ENCODE measurements around the gene PRR11. TPM values are rescaled to one million over a fixed set of nuclear protein-coding genes. Genes with fewer than 3 reads are reported as not detected.

Gene PRR11
- polyA plus RNA-seq, 3 donors = 1.1 to 3.9 (median 1.7) TPM

DNA sequence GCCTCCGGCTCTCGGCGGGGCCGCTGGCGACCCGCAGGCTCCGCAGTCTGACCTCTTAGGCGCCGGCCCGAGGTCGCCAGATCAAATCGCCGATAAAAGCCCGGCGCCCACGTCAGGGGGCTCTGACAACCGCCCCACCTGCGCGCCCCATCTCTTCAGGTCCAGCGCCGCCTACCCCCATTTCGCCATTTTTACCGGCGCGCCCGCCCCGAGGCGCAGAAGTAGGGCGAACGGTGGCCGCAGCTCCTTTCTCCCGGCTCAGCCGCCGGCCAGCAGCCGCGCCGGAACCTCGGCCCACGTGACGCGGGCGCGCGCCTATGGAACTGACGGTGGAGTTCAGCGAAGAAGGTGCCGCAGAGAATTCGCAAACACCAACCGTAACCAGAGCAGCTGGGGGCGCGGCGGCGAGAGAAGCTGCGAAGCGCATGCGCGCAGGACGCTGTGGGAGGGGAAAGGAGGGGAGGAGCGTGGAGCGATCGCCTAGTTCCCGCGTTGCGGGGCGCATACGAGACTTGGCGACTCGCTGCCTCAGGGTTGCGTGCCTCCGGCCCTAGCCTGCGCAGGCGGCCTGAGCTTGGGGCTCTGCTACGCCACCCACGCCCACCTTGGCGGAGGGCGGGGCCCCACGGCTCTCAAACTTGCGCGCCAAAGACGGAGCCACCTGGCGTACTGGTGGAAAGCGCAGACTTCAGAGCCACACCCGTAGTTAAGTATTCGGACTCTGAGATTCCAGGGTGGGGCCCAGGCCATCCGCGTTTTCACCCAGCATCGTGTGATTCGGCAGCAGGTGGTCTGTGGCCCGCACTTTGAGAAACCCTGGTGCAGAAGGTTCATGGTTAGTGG lies 48.9 kb upstream of the PRR11 start, which contains the start of gene TRIM37:
Gene TRIM37, minus strand, starts transcription at position 418 of the 843 bp plus-strand sequence. CDS start 419 bp downstream, outside the sequence.
- Histone ChIP-seq H3K36me3 (replicated peaks in 1 of 2; ENCODE audit: control insufficient read depth in 1 of 2, insufficient read depth in 2 of 2, low read length in 2 of 2) (peaks cover 9 to 11% of the 10 kb centered on the region in 2 donors), H3K4me1 (ENCODE audit: control insufficient read depth in 1 of 2, insufficient read depth in 2 of 2, low read length in 2 of 2) (peaks cover 14 to 23% of the 10 kb centered on the region in 2 donors), H2AFZ (ENCODE audit: insufficient read depth, low read depth, low read length, poor library complexity, severe bottlenecking) (peak within 1 kb of the TSS; percentile 99), H3K27ac (ENCODE audit: low read depth in 1 of 2, low read length in 2 of 2) (peak within 1 kb of the TSS; percentile 87 to 90), H3K4me3 (replicated peaks in 1 of 3; ENCODE audit: low read depth in 2 of 3, low read length in 3 of 3) (peak within 1 kb of the TSS; percentile 76 to 94 (median 90)), H3K4me2 (replicated peaks; ENCODE audit: extremely low read depth, low read length, poor library complexity, severe bottlenecking) (peak within 1 kb of the TSS; percentile 80), H3K27me3 (ENCODE audit: control insufficient read depth in 2 of 2, insufficient read depth in 2 of 2, low read length in 2 of 2) (no peaks in the 10 kb centered on the region), H3K9ac (ENCODE audit: insufficient read depth, low read length, poor library complexity, severe bottlenecking) (peak within 1 kb of the TSS; percentile 91), H3K79me2 (ENCODE audit: insufficient read depth, low read length) (peaks cover 29% of the 10 kb centered on the region), H3K9me3 (replicated peaks in 1 of 2; ENCODE audit: control insufficient read depth in 1 of 2, insufficient read depth in 1 of 2, low read length in 2 of 2) (no peaks in the 10 kb centered on the region), H4K20me1 (ENCODE audit: insufficient read depth, low read length) (no peaks in the 10 kb centered on the region)
- H3K27me3 Mint-ChIP-seq (ENCODE audit: low read depth in 3 of 3) = no peaks in the 10 kb centered on the region
- TF ChIP-seq, protein P1, sequence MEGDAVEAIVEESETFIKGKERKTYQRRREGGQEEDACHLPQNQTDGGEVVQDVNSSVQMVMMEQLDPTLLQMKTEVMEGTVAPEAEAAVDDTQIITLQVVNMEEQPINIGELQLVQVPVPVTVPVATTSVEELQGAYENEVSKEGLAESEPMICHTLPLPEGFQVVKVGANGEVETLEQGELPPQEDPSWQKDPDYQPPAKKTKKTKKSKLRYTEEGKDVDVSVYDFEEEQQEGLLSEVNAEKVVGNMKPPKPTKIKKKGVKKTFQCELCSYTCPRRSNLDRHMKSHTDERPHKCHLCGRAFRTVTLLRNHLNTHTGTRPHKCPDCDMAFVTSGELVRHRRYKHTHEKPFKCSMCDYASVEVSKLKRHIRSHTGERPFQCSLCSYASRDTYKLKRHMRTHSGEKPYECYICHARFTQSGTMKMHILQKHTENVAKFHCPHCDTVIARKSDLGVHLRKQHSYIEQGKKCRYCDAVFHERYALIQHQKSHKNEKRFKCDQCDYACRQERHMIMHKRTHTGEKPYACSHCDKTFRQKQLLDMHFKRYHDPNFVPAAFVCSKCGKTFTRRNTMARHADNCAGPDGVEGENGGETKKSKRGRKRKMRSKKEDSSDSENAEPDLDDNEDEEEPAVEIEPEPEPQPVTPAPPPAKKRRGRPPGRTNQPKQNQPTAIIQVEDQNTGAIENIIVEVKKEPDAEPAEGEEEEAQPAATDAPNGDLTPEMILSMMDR (IDR thresholded peaks at IDR 0.05) = peak; percentile 11
- peak within 1 kb of the TSS; percentile 91 to 95 for H3K4me3 Mint-ChIP-seq
- peaks cover 20% of the 10 kb centered on the region for H3K4me1 Mint-ChIP-seq
- DNase-seq = peak; percentile 99 to 100 (median 99)
- H3K9me3 Mint-ChIP-seq = no peaks in the 10 kb centered on the region
- intact Hi-C loops (cut with micrococcal nuclease) = loop anchor here (2.0 kb wide), 1 partner anchor 48 kb away; the partner anchor contains the start of genes PRR11 (in 2 of the 2) and SKA2 (in 2 of the 2)
- under 1% methylated on average over 77 of the region's 89 CpGs for WGBS (ENCODE audit: insufficient coverage)
- H3K36me3 Mint-ChIP-seq = peaks cover 13 to 29% of the 10 kb centered on the region in 2 donors
- peak within 1 kb of the TSS; percentile 84 to 94 (median 92) for H3K27ac Mint-ChIP-seq

DNA sequence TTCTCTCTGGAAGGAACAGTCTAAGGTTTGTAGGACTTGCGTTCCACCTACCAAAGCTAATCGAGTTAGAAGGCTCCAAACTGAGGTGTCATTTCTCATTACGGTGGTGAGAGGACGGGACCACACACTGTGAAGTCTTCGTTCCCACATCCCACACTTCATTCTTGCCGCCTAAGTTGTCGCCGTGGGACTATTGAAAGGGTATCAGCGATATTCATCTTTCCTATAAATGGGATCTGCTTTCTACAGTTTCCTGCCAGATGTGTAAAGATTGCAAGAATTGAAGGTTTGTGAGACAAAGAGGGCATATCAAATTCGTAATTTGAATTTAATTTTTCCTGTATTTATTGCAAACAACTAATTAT lies 48.3 kb upstream of the PRR11 start:
- no peaks in the 10 kb centered on the region for H3K9me3 ChIP-seq (replicated peaks in 1 of 2; ENCODE audit: control insufficient read depth in 1 of 2, insufficient read depth in 1 of 2, low read length in 2 of 2)
- Mint-ChIP-seq H3K27ac (peak overlapping the region; percentile 63 to 94 (median 91)), H3K9me3 (no peaks in the 10 kb centered on the region), H3K4me1 (peaks cover 20% of the 10 kb centered on the region), H3K27me3 (ENCODE audit: low read depth in 3 of 3) (no peaks in the 10 kb centered on the region), H3K36me3 (peaks cover 13 to 33% of the 10 kb centered on the region in 2 donors), H3K4me3 (peak overlapping the region; percentile 91 to 95)
- TF ChIP-seq, protein P1 (IDR thresholded peaks at IDR 0.05) = no peak
- 0% methylated on average over 2 of the region's 10 CpGs for WGBS (ENCODE audit: insufficient coverage)
- intact Hi-C loops (cut with micrococcal nuclease) = loop anchor here (2.0 kb wide), 1 partner anchor 48 kb away; the partner anchor contains the start of genes PRR11 (in 2 of the 2) and SKA2 (in 2 of the 2)
- H3K27ac ChIP-seq (ENCODE audit: low read depth in 1 of 2, low read length in 2 of 2) = peak overlapping the region; percentile 64 to 81
- DNase-seq = no peak
- H4K20me1 ChIP-seq (ENCODE audit: insufficient read depth, low read length) = no peaks in the 10 kb centered on the region
- H3K79me2 ChIP-seq (ENCODE audit: insufficient read depth, low read length) = peaks cover 29% of the 10 kb centered on the region
- H3K4me2 ChIP-seq (replicated peaks; ENCODE audit: extremely low read depth, low read length, poor library complexity, severe bottlenecking) = peak overlapping the region; percentile 80
- peaks cover 14 to 15% of the 10 kb centered on the region in 2 donors for H3K36me3 ChIP-seq (replicated peaks in 1 of 2; ENCODE audit: control insufficient read depth in 1 of 2, insufficient read depth in 2 of 2, low read length in 2 of 2)
- peaks cover 14 to 23% of the 10 kb centered on the region in 2 donors for H3K4me1 ChIP-seq (ENCODE audit: control insufficient read depth in 1 of 2, insufficient read depth in 2 of 2, low read length in 2 of 2)
- H3K4me3 ChIP-seq (replicated peaks in 1 of 3; ENCODE audit: low read depth in 2 of 3, low read length in 3 of 3) = peak overlapping the region; percentile 76 to 94 (median 90)
- no peaks in the 10 kb centered on the region for H3K27me3 ChIP-seq (ENCODE audit: control insufficient read depth in 2 of 2, insufficient read depth in 2 of 2, low read length in 2 of 2)
- H2AFZ ChIP-seq (ENCODE audit: insufficient read depth, low read depth, low read length, poor library complexity, severe bottlenecking) = peak overlapping the region; percentile 99
- H3K9ac ChIP-seq (ENCODE audit: insufficient read depth, low read length, poor library complexity, severe bottlenecking) = peak overlapping the region; percentile 91
